GM23338 (cell line): Measurements from ENCODE around the gene QRICH2. TPM values are rescaled to one million over a fixed set of nuclear protein-coding genes. Genes with fewer than 3 reads are reported as not detected.
"Not testable (repeated sequence)": the region's sequence is repeated elsewhere in the genome, so short reads cannot be mapped to it uniquely, and the experiment has no call there.

Experiments used
- ATAC-seq: fragments of 200-7000 bp; cut with Tn5 transposase; 3 replicates; pipeline ENCODE4 v1.9.1; 2020
- DNase-seq: peaks from one replicate; pipeline ENCODE4 v3.0.0-alpha.2; 2015; ENCODE audit warnings: low spot score
- H2AFZ ChIP-seq: fragments of 200-600 bp; sonication (generic); 2 replicates; pipeline ENCODE4 v1.8.0; 2016; ENCODE audit warnings: antibody characterized with exemption, mild to moderate bottlenecking, moderate library complexity
- H3F3A ChIP-seq: fragments of 200-600 bp; sonication (generic); replicated peaks from 2 replicates; pipeline ENCODE4 v1.8.0; 2017; ENCODE audit warnings: antibody characterized with exemption, mixed run types, low read depth
- H3K27ac ChIP-seq: fragments of 200-600 bp; sonication (generic); 2 replicates; pipeline ENCODE4 v1.6.1; 2016; ENCODE audit warnings: low read depth
- H3K27me3 ChIP-seq: fragments of 200-600 bp; sonication (generic); 2 replicates; pipeline ENCODE4 v1.8.0; 2016; ENCODE audit warnings: mild to moderate bottlenecking, mixed run types, moderate library complexity; ENCODE audit not compliant: insufficient read depth
- H3K36me3 ChIP-seq: fragments of 200-600 bp; sonication (generic); 2 replicates; pipeline ENCODE4 v1.8.0; 2016; ENCODE audit warnings: mild to moderate bottlenecking; ENCODE audit not compliant: insufficient read depth
- H3K4me1 ChIP-seq: fragments of 200-600 bp; sonication (generic); 2 replicates; pipeline ENCODE4 v1.8.0; 2016; ENCODE audit warnings: mild to moderate bottlenecking, moderate library complexity; ENCODE audit not compliant: insufficient read depth
- H3K4me2 ChIP-seq: fragments of 200-600 bp; sonication (generic); 2 replicates; pipeline ENCODE4 v1.7.1; 2017; ENCODE audit warnings: mixed run types
- H3K4me3 ChIP-seq: fragments of 200-600 bp; sonication (generic); 2 replicates; pipeline ENCODE4 v1.6.1; 2016; ENCODE audit warnings: mixed run types
- H3K79me2 ChIP-seq: fragments of 200-600 bp; sonication (generic); replicated peaks from 2 replicates; pipeline ENCODE4 v1.8.0; 2017; ENCODE audit warnings: mild to moderate bottlenecking; ENCODE audit not compliant: insufficient read depth
- H3K9me2 ChIP-seq: fragments of 200-600 bp; sonication (generic); 2 replicates; pipeline ENCODE4 v1.8.0; 2017; ENCODE audit not compliant: insufficient read depth
- H4K20me1 ChIP-seq: fragments of 200-600 bp; sonication (generic); replicated peaks from 2 replicates; pipeline ENCODE4 v1.8.0; 2017; ENCODE audit warnings: mild to moderate bottlenecking; ENCODE audit not compliant: insufficient read depth
- H3K27ac Mint-ChIP-seq: 2 replicates; pipeline ENCODE4 v1.8.0; 2020; ENCODE audit warnings: inconsistent platforms, mild to moderate bottlenecking, moderate library complexity, mixed read lengths
- H3K27me3 Mint-ChIP-seq: 3 replicates; pipeline ENCODE4 v1.8.0; 2022; ENCODE audit warnings: low read depth, mild to moderate bottlenecking, moderate library complexity, mixed read lengths, inconsistent platforms; ENCODE audit not compliant: insufficient read depth, poor library complexity
- H3K36me3 Mint-ChIP-seq: 3 replicates; pipeline ENCODE4 v1.8.0; 2021; ENCODE audit warnings: low read depth, mild to moderate bottlenecking, inconsistent platforms, moderate library complexity, mixed read lengths
- H3K4me1 Mint-ChIP-seq: 3 replicates; pipeline ENCODE4 v1.8.0; 2020; ENCODE audit warnings: mild to moderate bottlenecking, inconsistent platforms, mixed read lengths
- H3K4me3 Mint-ChIP-seq: 3 replicates; pipeline ENCODE4 v1.8.0; 2021; ENCODE audit warnings: moderate library complexity, mild to moderate bottlenecking, inconsistent platforms, mixed read lengths
- H3K9me3 Mint-ChIP-seq: 3 replicates; pipeline ENCODE4 v1.8.0; 2020; ENCODE audit warnings: moderate library complexity, mild to moderate bottlenecking, inconsistent platforms, mixed read lengths
- polyA plus RNA-seq: library from polyadenylated mRNA; unstranded; fragments of >200 nt; fragmentation: Nextera tagmentation; extraction: Ambion mirVana; gene quantifications from 2 replicates; pipeline ENCODE4 v1.2.1, GENCODE V29; 2016
- small RNA-seq: library from RNA; depleted of rRNA; stranded (forward); fragments of <200 nt; gene quantifications from one replicate; pipeline ENCODE3, GENCODE V24; 2014; ENCODE audit warnings: low replicate concordance
- total RNA-seq: library from RNA; depleted of rRNA; stranded (reverse); fragments of >200 nt; shearing (Covaris generic); gene quantifications from 2 replicates; pipeline ENCODE4 v1.2.3, GENCODE V29; 2014; rRNA removed

QRICH2 gene
- total and polyA plus RNA-seq, 2 experiments from 2014 or later = 2.2 to 3.7 TPM

- H4K20me1 ChIP-seq, H3K9me3 Mint-ChIP-seq, H3F3A ChIP-seq, H3K9me2 ChIP-seq, H3K36me3 Mint-ChIP-seq, H3K4me1 ChIP-seq, H3K27ac Mint-ChIP-seq, H3K36me3 ChIP-seq, H3K4me3 Mint-ChIP-seq, ATAC-seq, H3K4me1 Mint-ChIP-seq, H3K27ac ChIP-seq, H3K79me2 ChIP-seq, H3K4me2 ChIP-seq, H3K27me3 ChIP-seq, H3K4me3 ChIP-seq, H3K27me3 Mint-ChIP-seq, DNase-seq, H2AFZ ChIP-seq: not testable (repeated sequence)
Observed at GRCh38 chr17:76226749-76227148, 81.3 kb downstream of the QRICH2 start.

DNA sequence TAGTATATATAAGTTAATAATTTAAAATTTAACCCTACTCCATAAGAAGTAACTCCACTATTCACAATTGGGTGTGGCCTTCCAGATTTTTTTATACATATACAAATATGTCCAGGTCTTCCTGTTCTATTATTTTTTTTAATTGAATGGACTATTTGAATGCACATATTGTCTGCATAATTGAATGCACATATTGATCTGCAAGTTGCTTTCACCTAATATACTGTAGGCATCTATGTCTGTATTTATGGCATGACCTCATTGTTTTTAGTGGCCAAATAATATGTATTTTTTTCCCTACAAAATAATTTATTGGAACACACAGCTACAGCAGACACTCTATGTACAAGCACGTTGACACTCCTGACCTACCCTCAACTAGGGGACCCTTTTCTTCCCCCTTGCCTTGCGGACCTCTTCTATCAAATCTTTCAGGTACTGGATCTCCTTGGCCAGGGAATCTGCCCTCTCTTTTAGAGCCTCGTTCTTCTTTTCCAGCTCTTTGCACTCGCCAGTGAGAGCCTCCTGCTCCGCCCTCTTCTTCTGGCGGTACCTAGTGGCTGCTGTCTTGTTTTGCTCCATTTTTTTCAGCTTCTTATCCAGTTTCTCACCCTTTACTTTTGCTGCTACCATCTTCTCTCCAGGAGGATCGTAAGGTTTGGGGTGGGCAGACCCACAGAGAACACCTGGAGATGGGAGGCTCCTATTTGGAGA, 82.5 kb downstream of the QRICH2 start:
- H3K27me3 Mint-ChIP-seq, H3K4me1 Mint-ChIP-seq, H3K4me3 Mint-ChIP-seq, H3F3A ChIP-seq, ATAC-seq, H3K9me2 ChIP-seq, H2AFZ ChIP-seq, H4K20me1 ChIP-seq, H3K36me3 ChIP-seq, H3K27ac Mint-ChIP-seq, H3K4me2 ChIP-seq, H3K36me3 Mint-ChIP-seq, H3K79me2 ChIP-seq, DNase-seq, H3K9me3 Mint-ChIP-seq, H3K4me1 ChIP-seq, H3K27me3 ChIP-seq, H3K4me3 ChIP-seq, H3K27ac ChIP-seq: not testable (repeated sequence)

Small RNA genes lying within 50 kb of the gene (small RNA-seq; reads per million reads assigned to genes)
- gene RF00019 (not detected), gene RNU6-24P (not detected)

Other genes with a start within 250 kb of the QRICH2 start
- gene SRP68, start 235.8 kb downstream of the QRICH2 start, total RNA-seq = 60.3 and 62.8 TPM in 2 replicates
- gene SRP68, start 235.8 kb downstream of the QRICH2 start, polyA plus RNA-seq = 30.7 and 34.2 TPM in 2 replicates
- gene GALR2, start 233.5 kb downstream of the QRICH2 start, total RNA-seq = 0.70 and 2.2 TPM in 2 replicates
- 0.50 and 0.80 TPM in 2 replicates for gene GALR2, start 233.5 kb downstream of the QRICH2 start, polyA plus RNA-seq
- gene ZACN, start 229.1 kb downstream of the QRICH2 start, total RNA-seq = not detected in 2 replicates
- gene ZACN, start 229.1 kb downstream of the QRICH2 start, polyA plus RNA-seq = 0.47 and 0.82 TPM in 2 replicates
- 65.9 and 75.4 TPM in 2 replicates for gene EXOC7, start 204.5 kb downstream of the QRICH2 start, total RNA-seq
- 77.4 and 77.5 TPM in 2 replicates for gene EXOC7, start 204.5 kb downstream of the QRICH2 start, polyA plus RNA-seq
- gene FOXJ1, start 167.0 kb downstream of the QRICH2 start, total RNA-seq = 8.7 and 12.3 TPM in 2 replicates
- 2.3 and 2.8 TPM in 2 replicates for gene FOXJ1, start 167.0 kb downstream of the QRICH2 start, polyA plus RNA-seq
- gene RNF157, start 67.8 kb downstream of the QRICH2 start, total RNA-seq = 11.7 and 13.8 TPM in 2 replicates
- gene RNF157, start 67.8 kb downstream of the QRICH2 start, polyA plus RNA-seq = 7.8 and 8.5 TPM in 2 replicates
- 3.1 and 3.5 TPM in 2 replicates for gene UBALD2, start 42.9 kb downstream of the QRICH2 start, total RNA-seq
- 2.2 and 3.3 TPM in 2 replicates for gene UBALD2, start 42.9 kb downstream of the QRICH2 start, polyA plus RNA-seq
- 47.9 and 58.8 TPM in 2 replicates for gene PRPSAP1, start 45.6 kb upstream of the QRICH2 start, total RNA-seq
- 31.5 and 39.5 TPM in 2 replicates for gene PRPSAP1, start 45.6 kb upstream of the QRICH2 start, polyA plus RNA-seq
- 3.2 and 7.4 TPM in 2 replicates for gene SPHK1, start 76.3 kb upstream of the QRICH2 start, total RNA-seq
- 0.63 and 1.3 TPM in 2 replicates for gene SPHK1, start 76.3 kb upstream of the QRICH2 start, polyA plus RNA-seq
- 73.7 and 79.4 TPM in 2 replicates for gene UBE2O, start 144.9 kb upstream of the QRICH2 start, total RNA-seq
- 30.4 and 30.9 TPM in 2 replicates for gene UBE2O, start 144.9 kb upstream of the QRICH2 start, polyA plus RNA-seq
- 0.28 and 1.3 TPM in 2 replicates for gene AANAT, start 159.3 kb upstream of the QRICH2 start, total RNA-seq
- 0.73 and 1.0 TPM in 2 replicates for gene AANAT, start 159.3 kb upstream of the QRICH2 start, polyA plus RNA-seq
- gene RHBDF2, start 193.1 kb upstream of the QRICH2 start, total RNA-seq = 19.5 and 29.5 TPM in 2 replicates
- gene RHBDF2, start 193.1 kb upstream of the QRICH2 start, polyA plus RNA-seq = 9.4 and 10.5 TPM in 2 replicates
- gene CYGB, start 229.4 kb upstream of the QRICH2 start, total RNA-seq = 1.7 and 2.1 TPM in 2 replicates
- 0.85 and 1.2 TPM in 2 replicates for gene CYGB, start 229.4 kb upstream of the QRICH2 start, polyA plus RNA-seq
- gene PRCD, start 231.8 kb upstream of the QRICH2 start, total RNA-seq = 0.38 and 0.50 TPM in 2 replicates
- gene PRCD, start 231.8 kb upstream of the QRICH2 start, polyA plus RNA-seq = 1.6 and 2.5 TPM in 2 replicates